Posterior cingulate gyrus (tissue), 11 donors: Measurements from ENCODE around the gene SPTLC1.

Experiments used
- DNase-seq, 10 donors: peaks; one replicate each; pipeline versions ENCODE4 v3.0.0 to v3.0.0-alpha.2; 2020 to 2021; ENCODE audit warnings: mixed read lengths in 3 of 10
- intact Hi-C: fragments of 100-400 bp; cut with DNase I; formaldehyde crosslinking; loops from one replicate; pipeline ENCODE4 v1.15.1; 2023

The SPTLC1 gene

DNA sequence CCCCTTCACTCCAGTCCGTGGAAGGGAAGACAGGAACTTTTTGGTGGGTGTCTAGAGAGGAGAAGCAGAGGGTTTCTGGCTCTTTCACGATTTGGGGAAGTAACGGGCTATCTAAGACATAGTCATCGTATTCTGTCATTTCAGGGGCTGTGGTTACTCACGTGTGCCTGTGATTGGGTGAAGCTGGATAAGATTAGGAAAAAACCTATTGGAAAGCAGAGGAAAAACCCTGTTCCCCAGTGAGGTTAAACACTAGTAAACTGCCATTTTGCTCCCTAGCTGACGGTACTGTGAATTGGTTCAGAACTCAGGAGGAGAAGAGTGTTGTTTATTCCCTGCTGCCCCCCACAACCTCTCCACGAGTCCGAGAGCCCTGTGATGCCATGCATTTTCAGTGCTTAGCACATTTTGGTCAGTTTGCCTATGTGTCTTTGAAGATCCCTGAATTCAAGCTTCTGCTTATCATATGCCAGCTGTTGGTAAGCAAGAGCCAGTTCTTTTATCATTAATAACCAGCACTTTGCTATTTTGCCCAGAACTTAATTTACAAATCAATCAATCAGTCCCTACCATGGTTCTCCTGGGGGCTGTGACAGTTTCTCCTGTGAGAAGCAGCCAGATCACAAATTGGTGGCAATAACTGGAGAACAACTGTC lies 120.1 kb downstream of the SPTLC1 start:
- no peak for DNase-seq
- intact Hi-C loops: no loop called here

GRCh38 chr9:91994422-91994821 lies 120.8 kb downstream of the SPTLC1 start:
- no peak for DNase-seq
- intact Hi-C loops: no loop called here

GRCh38 chr9:91992461-91993041 lies 122.7 kb downstream of the SPTLC1 start:
- intact Hi-C loops: no loop called here
- DNase-seq: no peak

DNA sequence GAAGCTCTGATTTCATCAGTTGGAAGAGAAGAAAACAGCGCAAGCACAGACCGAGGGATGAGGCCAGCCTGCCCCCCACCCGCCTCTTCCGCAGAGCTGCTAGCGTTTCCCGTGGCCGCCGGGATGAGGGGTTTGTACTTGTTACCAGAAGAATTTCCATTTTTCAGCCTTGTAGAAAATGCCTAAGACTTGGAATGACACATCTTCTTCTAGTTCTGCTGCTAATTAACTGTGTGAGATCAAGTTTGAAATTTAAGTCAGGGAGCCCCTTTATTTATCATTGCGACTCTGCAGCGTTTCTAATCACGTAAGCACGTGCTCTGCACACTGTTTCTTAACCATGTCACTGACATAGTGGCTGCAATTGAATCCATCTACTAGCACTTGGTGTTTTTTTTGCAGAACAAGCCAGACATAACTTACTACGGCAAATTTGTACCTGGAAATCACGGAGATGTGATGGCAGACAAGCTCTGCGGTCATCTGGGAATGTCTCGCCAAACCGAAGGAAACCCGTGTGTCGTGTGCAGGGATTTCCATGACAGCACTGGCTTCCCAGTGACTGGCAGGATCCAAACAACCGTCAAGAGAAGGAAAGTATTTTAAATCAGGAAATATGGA lies 123.4 kb downstream of the SPTLC1 start:
- intact Hi-C loops: no loop called here
- peak in 1 of 10 donors; percentile 75 for DNase-seq

- DNase-seq: no peak
- intact Hi-C loops: no loop called here
These were observed 129.0 kb downstream of the SPTLC1 start for GRCh38 chr9:91986248-91986647.

GRCh38 chr9:91985692-91986091 lies 129.5 kb downstream of the SPTLC1 start:
- intact Hi-C loops: no loop called here
- no peak for DNase-seq
